Limb (tissue), 2 donors: Measurements from ENCODE around the gene ZBED3.
"Not testable (repeated sequence)": the region's sequence is repeated elsewhere in the genome, so short reads cannot be mapped to it uniquely, and the experiment has no call there.

Experiments
- DNase-seq, 2 donors: peaks; one replicate each; pipeline ENCODE4 v3.0.0-alpha.2; 2016; ENCODE audit errors: extremely low spot score in 2 of 2

The ZBED3 gene, protein sequence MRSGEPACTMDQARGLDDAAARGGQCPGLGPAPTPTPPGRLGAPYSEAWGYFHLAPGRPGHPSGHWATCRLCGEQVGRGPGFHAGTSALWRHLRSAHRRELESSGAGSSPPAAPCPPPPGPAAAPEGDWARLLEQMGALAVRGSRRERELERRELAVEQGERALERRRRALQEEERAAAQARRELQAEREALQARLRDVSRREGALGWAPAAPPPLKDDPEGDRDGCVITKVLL

DNA sequence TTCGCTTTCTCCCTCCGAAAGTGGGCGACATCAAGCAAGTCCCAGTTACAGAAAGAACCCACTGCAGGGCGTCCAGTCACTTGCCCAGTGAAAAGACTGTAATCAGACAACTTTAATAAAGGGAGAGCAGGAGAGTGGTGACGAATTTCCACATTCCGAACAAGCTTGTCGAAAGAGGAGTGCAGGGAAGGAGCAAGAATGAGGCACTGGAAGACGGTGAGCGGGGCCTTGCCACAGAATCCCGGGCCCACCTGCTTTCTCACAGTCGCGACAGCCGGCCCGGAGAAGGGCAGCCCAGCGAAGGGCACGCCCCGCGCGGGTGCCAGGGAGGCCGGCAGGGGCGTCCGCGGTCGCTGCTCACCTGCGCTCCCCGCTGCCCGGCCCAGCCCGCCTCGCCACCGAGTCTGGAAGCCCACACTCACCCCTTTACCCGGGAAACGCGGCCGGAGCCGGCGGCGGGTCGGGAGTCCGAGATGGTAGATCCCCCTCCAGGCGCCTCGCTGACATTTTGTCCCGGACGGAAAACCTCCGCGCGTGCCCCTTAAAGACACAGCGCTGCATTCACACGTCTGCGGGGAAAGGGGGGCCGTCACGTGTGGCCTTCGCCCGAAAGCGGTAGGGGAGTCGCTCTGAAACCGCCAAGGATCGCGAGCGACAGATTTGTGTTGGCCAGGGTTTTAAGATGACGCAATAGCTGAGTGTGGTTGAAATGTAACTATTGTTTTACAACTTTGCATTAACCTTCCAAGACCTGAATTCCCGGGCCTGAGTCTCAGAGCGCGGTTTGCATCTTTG lies at the start of gene ZBED3:
Gene ZBED3 (minus strand): TSS at position 597 of the 795 bp plus-strand sequence. CDS start 9,407 bp downstream, outside the sequence.
- peak; percentile 85 to 89 for DNase-seq

DNA sequence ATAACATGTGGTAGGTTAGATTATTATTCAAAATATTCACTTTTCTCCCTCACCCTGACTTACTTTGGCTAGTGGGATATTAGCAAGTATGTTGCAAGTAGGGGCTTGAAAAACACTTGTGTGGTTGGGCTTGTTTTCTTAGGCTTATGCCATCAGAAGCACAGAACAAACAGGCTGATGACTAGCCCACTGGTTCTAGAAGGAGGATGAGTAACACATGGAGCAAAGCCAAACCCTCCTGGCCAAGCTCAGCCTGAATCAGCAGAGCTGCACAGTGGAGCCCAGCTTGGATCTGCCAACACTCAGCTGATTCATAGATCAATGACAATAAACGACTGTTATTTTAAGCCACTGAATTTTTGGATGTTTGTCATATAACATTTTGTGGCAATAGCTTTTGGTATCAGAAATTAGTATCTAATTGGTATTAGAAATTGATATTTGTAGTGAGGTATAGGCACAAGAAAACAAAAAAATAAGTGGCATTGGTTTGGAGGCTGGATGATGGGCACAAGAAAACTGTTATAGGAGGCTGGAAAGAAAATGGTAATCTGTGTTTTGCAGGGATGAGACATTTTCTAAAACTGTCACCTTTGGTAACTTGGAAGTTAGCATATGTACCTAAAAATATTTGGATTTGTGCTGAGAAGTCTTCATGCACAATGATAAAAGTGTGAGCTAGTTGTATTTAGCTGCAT lies 46.1 kb upstream of the ZBED3 start:
- DNase-seq = no peak

DNA sequence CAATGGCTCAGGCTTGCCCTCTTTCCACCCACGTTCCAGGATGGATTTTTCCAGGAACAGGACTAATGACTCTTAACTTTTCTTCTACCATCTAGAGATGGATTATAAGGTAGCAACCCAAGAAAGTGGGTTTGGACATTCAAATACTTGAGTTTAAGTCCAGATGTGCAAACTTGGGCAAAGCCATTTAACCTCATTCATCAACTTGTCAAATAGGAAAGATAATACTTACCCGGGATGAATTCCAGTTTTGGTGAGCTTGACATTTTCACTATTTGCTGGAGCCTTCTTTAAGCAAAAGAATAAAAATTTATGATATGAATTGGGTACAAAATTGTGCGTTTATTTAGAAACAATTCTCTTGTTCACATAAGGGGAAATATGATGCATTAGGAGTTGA lies 44.3 kb upstream of the ZBED3 start:
- DNase-seq = no peak

DNA sequence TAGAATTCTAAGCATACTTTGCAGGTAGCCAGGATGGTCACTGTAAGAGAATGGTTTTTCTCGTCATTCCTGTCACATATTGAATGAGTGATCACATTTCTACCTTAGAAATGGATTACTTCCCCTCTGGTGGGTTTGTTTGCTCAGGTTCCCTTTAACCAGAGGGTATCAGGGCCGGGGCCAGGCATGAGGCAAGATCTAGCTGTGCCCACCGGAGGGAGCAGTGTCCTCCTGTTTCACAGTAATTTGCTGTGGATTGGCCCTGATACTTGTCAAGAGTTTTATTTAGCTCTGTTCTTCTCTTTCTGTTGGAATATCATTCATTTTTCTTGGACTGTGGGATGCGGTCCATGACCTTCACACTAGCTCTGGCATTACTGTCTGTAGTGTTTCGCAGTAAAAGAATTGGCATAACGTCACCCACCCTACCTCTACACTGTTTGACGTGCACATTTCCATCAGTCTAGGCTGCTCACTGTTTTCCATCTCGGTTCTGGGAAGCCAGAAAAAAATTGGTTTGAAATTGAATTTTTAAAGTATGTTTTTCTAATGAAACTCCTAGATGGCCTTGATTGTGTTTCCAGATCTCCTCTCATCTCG lies 42.4 kb upstream of the ZBED3 start:
- DNase-seq = peak in 1 of 2 donors; percentile 3

DNA sequence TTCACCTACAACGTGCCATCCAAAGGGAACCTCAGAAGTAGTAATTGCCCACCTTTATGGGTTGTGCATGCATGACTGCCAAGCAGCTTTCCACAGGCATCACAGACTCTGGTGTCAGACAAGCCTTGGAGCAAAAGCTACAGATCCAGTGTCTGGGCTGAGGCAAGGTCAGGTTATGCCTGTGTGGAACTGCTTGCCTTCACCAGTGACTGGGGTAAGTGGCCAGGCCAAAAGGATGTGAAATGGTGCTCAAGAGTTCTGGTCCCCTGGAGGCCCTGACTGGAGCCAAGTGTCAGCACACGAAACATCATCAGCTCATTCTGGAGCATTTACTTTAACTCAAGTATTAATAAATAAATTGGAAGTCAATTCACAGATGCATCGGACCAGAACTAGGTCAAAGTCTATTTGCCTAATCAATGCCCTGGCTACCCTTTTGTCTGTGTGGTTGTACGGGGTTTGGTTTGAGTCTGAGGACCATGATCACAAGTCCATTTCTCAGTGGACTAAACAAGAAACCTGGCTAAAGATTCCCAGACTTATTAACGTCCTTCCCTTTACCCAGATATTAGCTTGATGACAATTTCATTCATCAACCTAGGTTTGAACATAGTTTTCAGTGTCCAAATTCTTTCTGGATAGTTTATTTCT lies 41.5 kb upstream of the ZBED3 start:
- no peak for DNase-seq

DNA sequence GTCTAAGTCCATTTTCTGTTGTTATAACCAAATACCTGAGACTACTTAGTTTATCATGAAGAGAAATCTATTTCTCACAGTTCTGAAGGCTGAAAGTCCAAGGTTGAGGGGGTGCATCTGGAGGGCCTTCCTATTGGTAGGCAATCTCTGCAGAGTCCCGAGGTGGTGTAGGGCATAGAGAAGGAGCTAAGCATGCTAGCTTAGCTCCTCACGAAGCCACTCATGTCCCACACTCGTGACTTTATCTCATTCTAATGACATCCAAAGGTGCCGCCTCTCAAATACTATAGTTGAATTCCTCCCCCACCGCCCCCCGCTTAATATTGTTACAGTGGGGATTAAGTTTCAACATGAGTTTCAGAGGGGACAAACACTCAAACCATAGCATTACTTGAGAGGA lies 36.0 kb upstream of the ZBED3 start:
- no peak for DNase-seq

DNA sequence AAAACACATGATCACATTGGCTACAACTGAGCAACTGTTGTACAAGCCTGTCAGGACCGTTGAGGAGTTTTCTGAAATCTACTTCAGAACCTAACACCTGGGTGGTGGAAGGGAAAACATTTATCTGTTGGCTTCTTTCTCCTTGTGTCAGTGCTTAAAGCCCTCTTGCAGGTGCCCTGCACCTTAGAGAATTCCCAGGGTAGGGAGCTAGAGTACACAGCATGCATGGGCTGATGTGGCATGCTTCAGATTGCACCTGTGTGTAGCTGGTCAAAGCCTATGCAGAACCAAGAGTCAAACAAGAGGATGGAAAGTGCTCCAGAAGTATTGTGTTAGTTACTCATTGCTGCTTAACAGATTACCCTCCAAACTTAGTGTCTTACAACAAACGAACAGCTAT lies 33.6 kb upstream of the ZBED3 start:
- DNase-seq = no peak

DNA sequence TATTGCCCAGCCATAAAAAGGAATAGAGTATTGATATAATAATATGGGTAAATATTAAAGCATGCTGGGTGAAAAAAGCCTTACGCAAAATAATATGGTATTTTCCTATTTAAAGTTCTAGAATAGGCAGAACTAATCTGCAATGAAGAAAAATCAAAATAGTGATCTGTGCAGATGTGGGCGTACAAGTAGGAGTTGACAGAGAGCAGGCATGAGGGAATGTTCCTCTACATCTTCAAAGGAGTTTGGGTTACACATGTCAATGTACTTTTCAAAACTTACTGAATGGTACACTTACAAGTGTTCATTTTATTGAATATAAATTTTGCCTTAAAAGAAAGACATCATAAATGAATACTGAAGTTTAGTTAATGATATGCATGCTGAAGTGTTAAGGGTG lies 33.0 kb upstream of the ZBED3 start:
- DNase-seq = no peak

DNA sequence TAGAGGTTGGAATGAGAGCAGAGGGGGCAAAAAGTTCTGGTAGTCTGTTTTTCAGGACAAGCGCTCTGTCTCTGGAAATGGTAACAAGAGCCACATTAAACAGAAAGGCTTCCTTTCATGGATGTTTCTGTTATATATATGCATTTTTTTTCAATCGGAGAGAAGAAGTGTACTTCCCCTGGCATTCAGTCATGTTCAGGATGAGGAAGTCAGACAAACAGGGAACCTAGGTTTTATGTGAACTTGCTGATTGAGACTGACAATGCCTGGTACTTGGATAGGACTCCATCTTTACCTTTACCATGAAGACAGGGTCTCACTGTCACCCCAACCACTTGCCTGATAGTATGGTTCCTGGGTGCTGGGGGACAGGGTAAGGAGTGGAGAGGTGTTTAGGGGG lies 30.1 kb upstream of the ZBED3 start:
- DNase-seq = no peak

DNA sequence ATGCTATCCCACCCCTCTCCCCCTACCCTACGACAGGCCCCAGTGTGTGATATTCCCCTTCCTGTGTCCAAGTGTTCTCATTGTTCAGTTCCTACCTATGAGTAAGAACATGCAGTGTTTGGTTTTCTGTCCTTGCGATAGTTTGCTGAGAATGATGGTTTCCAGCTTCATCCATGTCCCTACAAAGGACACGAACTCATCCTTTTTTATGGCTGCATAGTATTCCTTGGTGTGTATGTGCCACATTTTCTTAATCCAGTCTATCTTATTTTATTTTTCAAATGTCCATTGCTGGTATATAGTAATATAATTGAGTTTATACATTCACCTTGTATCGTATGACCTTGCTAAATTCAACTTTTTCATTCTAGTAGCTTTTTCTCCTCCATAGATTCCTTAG lies 19.9 kb upstream of the ZBED3 start:
- not testable (repeated sequence) for DNase-seq

DNA sequence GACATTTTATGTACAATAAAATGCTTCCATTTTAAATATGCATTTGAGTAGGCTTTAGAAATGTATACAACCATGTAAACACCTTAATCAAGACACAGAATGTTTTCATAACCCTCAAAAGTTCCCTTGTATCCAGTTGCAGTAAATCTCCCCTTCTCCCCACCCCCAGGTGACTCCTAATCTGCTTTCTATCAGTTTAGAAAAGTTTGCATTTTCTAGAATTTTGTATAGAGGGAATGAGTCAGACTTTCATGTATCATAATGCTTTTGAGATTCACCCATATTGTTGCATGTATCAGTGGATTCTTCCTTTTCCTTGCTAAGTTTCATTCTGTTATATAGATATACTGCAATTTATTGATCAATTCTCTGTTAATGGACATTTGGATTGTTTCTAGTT lies 17.7 kb upstream of the ZBED3 start:
- DNase-seq = no peak

DNA sequence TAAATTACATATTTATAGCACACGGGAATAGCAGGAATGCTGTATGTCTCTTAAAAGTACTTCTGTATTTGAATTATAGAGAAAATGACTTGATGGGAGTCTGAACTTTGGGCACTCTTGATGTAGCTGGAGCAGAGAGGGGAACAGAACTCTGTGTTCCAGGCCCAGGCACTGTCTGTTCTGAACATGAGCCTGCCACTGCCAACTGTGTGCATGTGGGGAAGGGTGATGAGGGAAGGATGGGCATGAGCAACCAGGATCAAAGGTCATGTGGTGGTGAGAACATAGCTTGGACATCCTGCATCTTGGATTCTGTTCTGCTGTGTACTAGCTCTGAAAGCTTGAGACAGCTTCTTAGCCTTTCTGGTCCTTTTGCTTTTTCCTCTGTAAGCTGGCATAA lies 16.4 kb upstream of the ZBED3 start:
- no peak for DNase-seq

DNA sequence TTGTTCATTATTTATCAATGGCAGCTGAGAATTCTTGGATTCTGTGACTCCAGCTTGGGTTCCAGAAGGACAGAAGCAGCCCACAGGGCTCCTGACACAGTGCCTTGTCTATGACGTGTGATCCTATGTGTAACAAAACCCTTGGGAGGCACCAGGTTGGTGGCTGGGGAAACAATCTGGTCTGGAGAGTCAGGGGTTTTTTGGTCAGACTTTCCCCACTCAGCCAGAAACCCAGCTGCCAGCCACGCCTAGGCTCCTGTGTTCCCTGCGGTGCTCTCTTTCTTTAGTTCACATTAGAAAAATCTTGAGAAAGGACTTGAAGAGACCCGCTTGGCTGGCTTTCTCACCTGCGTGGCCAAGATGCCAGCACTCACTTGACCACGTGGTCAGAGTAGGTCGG lies 15.5 kb upstream of the ZBED3 start:
- no peak for DNase-seq

DNA sequence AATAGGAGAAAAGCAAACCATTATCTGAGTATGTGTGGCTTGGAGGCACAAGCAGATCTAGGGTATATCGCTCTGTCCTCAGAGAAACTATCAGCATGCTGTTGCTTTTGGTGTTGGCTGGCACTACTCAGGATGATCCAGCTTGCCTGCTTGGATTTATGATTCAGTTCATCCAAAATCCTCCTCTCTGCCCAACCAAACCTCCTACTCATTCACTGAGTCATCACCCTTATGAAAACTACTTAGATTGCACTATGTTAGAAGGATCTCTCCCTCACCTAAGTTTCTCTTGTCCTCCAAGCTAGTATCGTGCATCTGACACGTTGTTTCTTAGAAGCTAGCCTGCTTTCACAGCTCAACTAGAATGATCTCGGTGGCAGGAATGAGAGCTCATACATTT lies 14.2 kb upstream of the ZBED3 start:
- DNase-seq = no peak

DNA sequence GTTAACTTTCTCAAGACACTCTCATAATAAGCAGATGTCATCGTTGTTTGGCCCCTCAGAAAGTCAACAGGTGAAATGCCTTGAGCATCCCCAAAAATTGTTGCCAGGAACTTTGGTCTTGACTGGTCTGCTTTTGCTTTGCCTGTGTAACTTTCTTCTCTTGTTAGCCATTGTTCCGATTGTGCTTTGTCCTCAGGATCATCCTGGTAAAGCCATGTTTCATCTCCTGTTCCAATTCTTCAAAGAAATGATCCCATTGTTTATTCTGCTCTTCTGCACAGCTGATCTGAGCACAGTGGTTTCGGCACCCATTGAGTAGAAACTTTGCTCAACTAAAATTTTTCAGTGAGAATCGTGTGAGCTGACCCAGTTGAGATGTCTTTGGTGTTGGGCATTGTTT lies 8.1 kb upstream of the ZBED3 start:
- DNase-seq = no peak

DNA sequence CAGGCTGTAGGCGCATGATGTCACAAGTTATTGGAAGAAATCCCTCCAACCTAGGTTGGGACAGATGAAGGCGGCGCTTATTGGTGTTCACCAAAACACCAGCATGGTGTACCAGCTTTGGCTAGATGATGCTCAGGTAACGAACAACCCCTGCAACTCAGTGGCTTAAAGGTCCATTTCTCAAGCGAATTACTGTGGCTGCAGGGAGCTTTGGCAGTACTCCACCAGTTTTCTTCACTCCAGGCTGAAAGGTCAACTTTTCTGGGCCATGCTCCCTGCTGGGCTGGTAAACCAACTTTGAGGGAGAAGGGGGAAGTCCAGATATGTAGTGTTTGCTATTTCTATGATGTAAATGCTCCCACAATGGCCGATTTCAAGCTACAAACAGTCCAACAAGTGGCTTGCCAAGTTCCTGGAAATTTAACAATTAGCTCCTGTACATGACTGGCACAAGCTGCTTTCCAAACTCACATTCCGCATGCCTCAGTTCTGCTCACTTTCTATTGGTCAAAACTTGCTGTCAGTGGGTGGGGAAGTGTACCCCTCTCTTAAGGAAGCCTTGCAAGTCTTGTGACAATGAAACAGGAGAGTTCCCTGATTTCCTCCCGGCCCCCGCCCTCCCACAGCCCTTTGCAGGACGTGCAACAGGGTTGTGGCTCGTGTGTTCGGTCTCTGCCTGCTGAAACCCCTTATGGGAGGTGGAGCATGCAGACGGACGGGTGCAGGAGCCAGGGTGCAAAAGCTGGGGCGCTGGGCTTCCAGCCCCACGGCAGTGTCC lies 588 bp upstream of the ZBED3 start:
- DNase-seq = peak; percentile 61 to 65

DNA sequence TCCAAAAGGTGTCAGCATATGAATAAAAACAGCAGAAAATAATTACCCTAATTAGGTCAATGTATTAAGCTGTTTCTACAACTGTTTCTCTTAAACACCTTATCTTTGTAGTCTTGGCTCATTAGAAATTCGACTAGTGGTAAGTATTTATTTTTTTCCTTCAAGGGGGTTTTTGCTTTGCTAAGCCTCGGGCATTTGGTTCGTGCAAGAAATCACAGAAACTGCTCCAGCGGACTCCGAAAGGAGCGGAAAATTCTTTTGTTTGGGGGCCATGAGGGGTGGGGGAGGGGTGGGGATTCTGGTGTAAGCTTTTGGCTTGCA lies 757 bp downstream of the ZBED3 start:
- no peak for DNase-seq

DNA sequence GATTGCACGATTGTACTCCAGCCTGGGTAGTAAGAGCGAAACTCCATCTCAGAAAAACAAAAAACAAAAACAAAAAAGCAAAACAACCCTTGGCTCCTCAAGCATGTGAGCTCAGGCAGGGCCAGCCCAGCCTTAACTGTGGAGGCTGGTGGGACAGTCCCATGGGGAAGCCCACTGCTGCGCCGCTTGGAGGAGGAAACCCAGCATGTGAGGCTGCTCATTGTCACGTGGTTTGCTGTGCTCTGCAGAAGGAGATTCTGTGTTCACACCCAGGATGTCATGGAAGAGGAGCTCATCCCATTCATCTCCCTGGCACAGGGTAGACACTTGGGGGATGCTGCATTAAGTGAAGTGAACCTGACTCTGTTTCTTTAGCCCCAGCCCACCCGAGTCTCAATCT lies 4.0 kb downstream of the ZBED3 start:
- no peak for DNase-seq

DNA sequence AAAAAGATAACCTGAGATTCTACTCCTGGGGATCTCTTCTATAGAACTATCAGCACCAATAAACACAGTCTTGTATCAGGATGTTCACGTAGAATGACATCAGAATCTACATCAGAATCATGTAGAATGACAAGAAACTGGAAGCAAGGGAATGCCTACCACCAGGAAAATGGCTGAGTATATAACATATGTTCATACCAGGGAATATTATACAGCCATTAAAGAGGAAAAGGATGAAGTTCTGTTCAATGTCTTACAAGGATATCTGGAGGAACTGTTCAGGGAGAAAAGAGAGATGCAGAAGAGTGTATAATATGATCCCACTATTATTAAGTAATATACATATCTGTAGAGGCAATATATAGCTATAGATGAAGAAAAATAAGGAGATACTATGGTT lies 4.8 kb downstream of the ZBED3 start:
- no peak for DNase-seq

DNA sequence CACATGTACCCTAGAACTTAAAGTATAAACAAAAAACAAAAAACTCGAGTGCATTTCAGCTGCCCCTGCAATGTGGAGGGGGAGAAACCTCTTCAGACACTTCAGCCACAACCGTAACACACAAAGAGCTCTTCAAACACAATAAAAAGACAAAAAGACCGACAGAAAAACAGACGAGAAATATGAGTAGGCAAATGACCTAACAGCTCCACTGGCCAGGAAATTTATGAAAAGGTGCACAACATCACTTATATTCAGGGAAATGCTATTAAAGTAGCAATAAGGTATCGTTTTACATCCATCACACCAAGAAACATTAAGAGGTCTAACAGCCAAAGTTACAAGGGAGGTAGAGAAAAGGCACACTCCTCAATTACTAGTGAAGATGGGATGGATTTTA lies 6.2 kb downstream of the ZBED3 start:
- no peak for DNase-seq

DNA sequence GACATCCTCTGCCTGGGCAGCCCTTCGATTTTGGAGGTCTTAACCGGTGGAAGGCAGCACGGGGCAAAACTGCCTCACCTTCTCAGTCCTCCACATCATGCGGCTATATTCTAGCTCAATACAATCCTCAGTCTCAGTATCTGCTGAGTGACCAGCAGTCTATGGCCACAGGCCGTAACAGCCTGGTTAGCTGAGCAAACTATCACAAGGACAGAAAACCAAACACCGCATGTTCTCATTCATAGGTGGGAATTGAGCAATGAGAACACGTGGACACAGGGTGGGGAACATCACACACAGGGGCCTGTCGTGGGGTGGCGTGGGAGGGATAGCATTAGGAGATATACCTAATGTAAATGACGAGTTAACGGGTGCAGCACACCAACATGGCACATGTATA lies 6.6 kb downstream of the ZBED3 start:
- not testable (repeated sequence) for DNase-seq
